Measurements from ENCODE around the gene RAD9A. TPM values are rescaled to one million over a fixed set of nuclear protein-coding genes. Genes with fewer than 3 reads are reported as not detected.
A peak's percentile ranks its signal among the peaks of the same experiment; 100 is the strongest.

Gene RAD9A
- 18.3 TPM for polyA plus RNA-seq (2013, experiment 1 of 2)
- 17.7 TPM for polyA plus RNA-seq (2013, experiment 2 of 2)

- peaks cover 9% of the 10 kb centered on the region for H3K4me1 ChIP-seq (ENCODE audit: control insufficient read depth, insufficient read depth, low read length, poor library complexity, severe bottlenecking)
- WGBS, 2 experiments (ENCODE audit: insufficient coverage in 2 of 2): 1% methylated on average over 70 to 71 of the region's 75 CpGs
- H3K36me3 ChIP-seq (ENCODE audit: control insufficient read depth, insufficient read depth, low read length): peaks cover 15% of the 10 kb centered on the region
- peak within 1 kb of the TSS; percentile 82 for H3K4me3 ChIP-seq (ENCODE audit: extremely low read depth, insufficient read depth, low read length, poor library complexity, severe bottlenecking)
- no peaks in the 10 kb centered on the region for H3K9me3 ChIP-seq (ENCODE audit: control insufficient read depth, low read length)
- peak within 1 kb of the TSS; percentile 89 for H3K27ac ChIP-seq (ENCODE audit: low read depth, low read length, severe bottlenecking)
These were observed at the start of gene RAD9A for GRCh38 chr11:67391304-67392182. TSS of gene RAD9A (plus strand) at chr11:67391986. CDS start at chr11:67392045, 59 bp downstream.

GRCh38 chr11:67344264-67344663 lies 47.5 kb upstream of the RAD9A start:
- H3K36me3 ChIP-seq (ENCODE audit: control insufficient read depth, insufficient read depth, low read length): no peaks in the 10 kb centered on the region
- H3K9me3 ChIP-seq (ENCODE audit: control insufficient read depth, low read length): peaks cover 7% of the 10 kb centered on the region
- WGBS, 2 experiments (ENCODE audit: insufficient coverage in 2 of 2): 88% methylated on average over 4 of the region's 4 CpGs
- no peak overlapping the region for H3K4me3 ChIP-seq (ENCODE audit: extremely low read depth, insufficient read depth, low read length, poor library complexity, severe bottlenecking)
- no peak overlapping the region for H3K27ac ChIP-seq (ENCODE audit: low read depth, low read length, severe bottlenecking)
- peaks cover 14% of the 10 kb centered on the region for H3K4me1 ChIP-seq (ENCODE audit: control insufficient read depth, insufficient read depth, low read length, poor library complexity, severe bottlenecking)

GRCh38 chr11:67345247-67345919 lies 46.4 kb upstream of the RAD9A start:
- WGBS, 2 experiments (ENCODE audit: insufficient coverage in 2 of 2): 84 to 85% methylated on average over 5 of the region's 8 CpGs
- Histone ChIP-seq H3K4me1 (ENCODE audit: control insufficient read depth, insufficient read depth, low read length, poor library complexity, severe bottlenecking) (peaks cover 16% of the 10 kb centered on the region), H3K27ac (ENCODE audit: low read depth, low read length, severe bottlenecking) (no peak overlapping the region), H3K36me3 (ENCODE audit: control insufficient read depth, insufficient read depth, low read length) (no peaks in the 10 kb centered on the region), H3K4me3 (ENCODE audit: extremely low read depth, insufficient read depth, low read length, poor library complexity, severe bottlenecking) (no peak overlapping the region), H3K9me3 (ENCODE audit: control insufficient read depth, low read length) (peaks cover 7% of the 10 kb centered on the region)

- Histone ChIP-seq H3K36me3 (ENCODE audit: control insufficient read depth, insufficient read depth, low read length) (no peaks in the 10 kb centered on the region), H3K27ac (ENCODE audit: low read depth, low read length, severe bottlenecking) (no peak overlapping the region), H3K9me3 (ENCODE audit: control insufficient read depth, low read length) (peaks cover 7% of the 10 kb centered on the region), H3K4me3 (ENCODE audit: extremely low read depth, insufficient read depth, low read length, poor library complexity, severe bottlenecking) (no peak overlapping the region), H3K4me1 (ENCODE audit: control insufficient read depth, insufficient read depth, low read length, poor library complexity, severe bottlenecking) (peaks cover 16% of the 10 kb centered on the region)
- 68 to 82% methylated on average over 4 to 7 of the region's 7 CpGs for WGBS, 2 experiments (ENCODE audit: insufficient coverage in 2 of 2)
These were observed 45.6 kb upstream of the RAD9A start for GRCh38 chr11:67345920-67346819.

- no peak overlapping the region for H3K27ac ChIP-seq (ENCODE audit: low read depth, low read length, severe bottlenecking)
- no peaks in the 10 kb centered on the region for H3K36me3 ChIP-seq (ENCODE audit: control insufficient read depth, insufficient read depth, low read length)
- no peaks in the 10 kb centered on the region for H3K9me3 ChIP-seq (ENCODE audit: control insufficient read depth, low read length)
- H3K4me3 ChIP-seq (ENCODE audit: extremely low read depth, insufficient read depth, low read length, poor library complexity, severe bottlenecking): no peak overlapping the region
- WGBS, 2 experiments (ENCODE audit: insufficient coverage in 2 of 2): 95 to 97% methylated on average over 5 to 10 of the region's 11 CpGs
- peaks cover 16% of the 10 kb centered on the region for H3K4me1 ChIP-seq (ENCODE audit: control insufficient read depth, insufficient read depth, low read length, poor library complexity, severe bottlenecking)
These were observed 43.6 kb upstream of the RAD9A start for GRCh38 chr11:67347964-67348749.

- no peak overlapping the region for H3K4me3 ChIP-seq (ENCODE audit: extremely low read depth, insufficient read depth, low read length, poor library complexity, severe bottlenecking)
- 78 to 96% methylated on average over 4 to 5 of the region's 5 CpGs for WGBS, 2 experiments (ENCODE audit: insufficient coverage in 2 of 2)
- no peaks in the 10 kb centered on the region for H3K36me3 ChIP-seq (ENCODE audit: control insufficient read depth, insufficient read depth, low read length)
- H3K27ac ChIP-seq (ENCODE audit: low read depth, low read length, severe bottlenecking): no peak overlapping the region
- peaks cover 17% of the 10 kb centered on the region for H3K4me1 ChIP-seq (ENCODE audit: control insufficient read depth, insufficient read depth, low read length, poor library complexity, severe bottlenecking)
- no peaks in the 10 kb centered on the region for H3K9me3 ChIP-seq (ENCODE audit: control insufficient read depth, low read length)
These were observed 42.8 kb upstream of the RAD9A start for GRCh38 chr11:67349036-67349435.

GRCh38 chr11:67349457-67349856 lies 42.3 kb upstream of the RAD9A start:
- Histone ChIP-seq H3K4me1 (ENCODE audit: control insufficient read depth, insufficient read depth, low read length, poor library complexity, severe bottlenecking) (peaks cover 21% of the 10 kb centered on the region), H3K9me3 (ENCODE audit: control insufficient read depth, low read length) (no peaks in the 10 kb centered on the region), H3K36me3 (ENCODE audit: control insufficient read depth, insufficient read depth, low read length) (no peaks in the 10 kb centered on the region), H3K27ac (ENCODE audit: low read depth, low read length, severe bottlenecking) (no peak overlapping the region), H3K4me3 (ENCODE audit: extremely low read depth, insufficient read depth, low read length, poor library complexity, severe bottlenecking) (no peak overlapping the region)
- WGBS, 2 experiments (ENCODE audit: insufficient coverage in 2 of 2): 95 to 100% methylated on average over 2 of the region's 2 CpGs

GRCh38 chr11:67349928-67350465 lies 41.8 kb upstream of the RAD9A start:
- Histone ChIP-seq H3K27ac (ENCODE audit: low read depth, low read length, severe bottlenecking) (no peak overlapping the region), H3K4me1 (ENCODE audit: control insufficient read depth, insufficient read depth, low read length, poor library complexity, severe bottlenecking) (peaks cover 25% of the 10 kb centered on the region), H3K9me3 (ENCODE audit: control insufficient read depth, low read length) (no peaks in the 10 kb centered on the region), H3K36me3 (ENCODE audit: control insufficient read depth, insufficient read depth, low read length) (no peaks in the 10 kb centered on the region), H3K4me3 (ENCODE audit: extremely low read depth, insufficient read depth, low read length, poor library complexity, severe bottlenecking) (no peak overlapping the region)
- WGBS, 2 experiments (ENCODE audit: insufficient coverage in 2 of 2): 92% methylated on average over 2 of the region's 4 CpGs; no CpG with 5 or more reads in 1 of the 2 experiments

GRCh38 chr11:67351275-67352005 lies 40.3 kb upstream of the RAD9A start:
- 37 to 52% methylated on average over 7 to 8 of the region's 11 CpGs for WGBS, 2 experiments (ENCODE audit: insufficient coverage in 2 of 2)
- Histone ChIP-seq H3K4me1 (ENCODE audit: control insufficient read depth, insufficient read depth, low read length, poor library complexity, severe bottlenecking) (peaks cover 36% of the 10 kb centered on the region), H3K4me3 (ENCODE audit: extremely low read depth, insufficient read depth, low read length, poor library complexity, severe bottlenecking) (no peak overlapping the region), H3K9me3 (ENCODE audit: control insufficient read depth, low read length) (no peaks in the 10 kb centered on the region), H3K27ac (ENCODE audit: low read depth, low read length, severe bottlenecking) (no peak overlapping the region), H3K36me3 (ENCODE audit: control insufficient read depth, insufficient read depth, low read length) (no peaks in the 10 kb centered on the region)

All from mesodermal cell (in vitro differentiated cells).